Upper lobe of left lung (tissue), 4 donors: ENCODE data around the gene MAN1A2.

ENCODE experiments used
- POLR2A ChIP-seq, 4 donors: fragments of 450-650 bp; IDR thresholded peaks; one replicate each; pipeline ENCODE4 v1.5.1; 2016 to 2017; ENCODE audit warnings: antibody characterized with exemption in 4 of 4, mild to moderate bottlenecking in 2 of 4
- POLR2AphosphoS5 ChIP-seq, 2 donors: sonication (generic); formaldehyde crosslinking; IDR thresholded peaks; one replicate each; pipeline ENCODE4 v1.5.1; 2017; ENCODE audit warnings: antibody characterized with exemption in 2 of 2
- TF ChIP-seq, protein P1 (sequence below), 6 experiments: fragments of 450-650 bp in 4 of 6; fragments of 200-600 bp in 2 of 6; sonication (generic) in 2 of 6; IDR thresholded peaks; one replicate each; pipeline ENCODE4 v1.5.1; 2016 to 2019; ENCODE audit warnings: antibody characterized with exemption in 6 of 6

GRCh38 chr1:117546467-117546866 lies 179.2 kb downstream of the MAN1A2 start:
- no peak for TF ChIP-seq POLR2A (IDR thresholded peaks at IDR 0.05)
- TF ChIP-seq, protein P1, sequence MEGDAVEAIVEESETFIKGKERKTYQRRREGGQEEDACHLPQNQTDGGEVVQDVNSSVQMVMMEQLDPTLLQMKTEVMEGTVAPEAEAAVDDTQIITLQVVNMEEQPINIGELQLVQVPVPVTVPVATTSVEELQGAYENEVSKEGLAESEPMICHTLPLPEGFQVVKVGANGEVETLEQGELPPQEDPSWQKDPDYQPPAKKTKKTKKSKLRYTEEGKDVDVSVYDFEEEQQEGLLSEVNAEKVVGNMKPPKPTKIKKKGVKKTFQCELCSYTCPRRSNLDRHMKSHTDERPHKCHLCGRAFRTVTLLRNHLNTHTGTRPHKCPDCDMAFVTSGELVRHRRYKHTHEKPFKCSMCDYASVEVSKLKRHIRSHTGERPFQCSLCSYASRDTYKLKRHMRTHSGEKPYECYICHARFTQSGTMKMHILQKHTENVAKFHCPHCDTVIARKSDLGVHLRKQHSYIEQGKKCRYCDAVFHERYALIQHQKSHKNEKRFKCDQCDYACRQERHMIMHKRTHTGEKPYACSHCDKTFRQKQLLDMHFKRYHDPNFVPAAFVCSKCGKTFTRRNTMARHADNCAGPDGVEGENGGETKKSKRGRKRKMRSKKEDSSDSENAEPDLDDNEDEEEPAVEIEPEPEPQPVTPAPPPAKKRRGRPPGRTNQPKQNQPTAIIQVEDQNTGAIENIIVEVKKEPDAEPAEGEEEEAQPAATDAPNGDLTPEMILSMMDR (IDR thresholded peaks at IDR 0.05) = no peak
- no peak for TF ChIP-seq POLR2AphosphoS5 (IDR thresholded peaks at IDR 0.05)
